NCI-H1092 treated with DMSO at 0.1 percent for 48 hours (cell line): ENCODE results near the gene IFT88.
A peak's percentile ranks its signal among the peaks of the same experiment; 100 is the strongest.

Experiments
- DNase-seq: peaks from one replicate; lab custom pipeline; 2025; lab: John Stamatoyannopoulos, UW

Gene IFT88

GRCh38 chr13:20686863-20687579, 120.1 kb downstream of the IFT88 start:
- no peak for DNase-seq

GRCh38 chr13:20689291-20689690, 122.3 kb downstream of the IFT88 start:
- no peak for DNase-seq

- no peak for DNase-seq
These were observed 124.7 kb downstream of the IFT88 start for GRCh38 chr13:20691616-20692015.

- DNase-seq = no peak
These were observed 129.1 kb downstream of the IFT88 start for GRCh38 chr13:20696073-20696472.

- DNase-seq = no peak
These were observed 132.8 kb downstream of the IFT88 start for GRCh38 chr13:20699715-20700114.

- DNase-seq = no peak
These were observed 133.3 kb downstream of the IFT88 start for GRCh38 chr13:20700288-20700687.

- no peak for DNase-seq
These were observed 134.5 kb downstream of the IFT88 start for GRCh38 chr13:20701461-20701860.

GRCh38 chr13:20702530-20702914, 135.6 kb downstream of the IFT88 start:
- no peak for DNase-seq

- peak; percentile 29 for DNase-seq
These were observed 136.2 kb downstream of the IFT88 start, which contains the start of gene IL17D for GRCh38 chr13:20702915-20703779. IL17D (plus strand) TSS chr13:20703699; CDS start chr13:20704002, 303 bp downstream.

GRCh38 chr13:20703780-20704458, 137.0 kb downstream of the IFT88 start:
- DNase-seq = peak; percentile 56

GRCh38 chr13:20704459-20705069, 137.6 kb downstream of the IFT88 start:
- no peak for DNase-seq

- no peak for DNase-seq
These were observed 139.7 kb downstream of the IFT88 start for GRCh38 chr13:20706661-20707060.

- no peak for DNase-seq
These were observed 141.3 kb downstream of the IFT88 start for GRCh38 chr13:20708216-20708615.

GRCh38 chr13:20709369-20709768, 142.4 kb downstream of the IFT88 start:
- no peak for DNase-seq

GRCh38 chr13:20709782-20710181, 142.8 kb downstream of the IFT88 start:
- no peak for DNase-seq

- no peak for DNase-seq
These were observed 144.5 kb downstream of the IFT88 start for GRCh38 chr13:20711301-20712044.

- no peak for DNase-seq
These were observed 146.0 kb downstream of the IFT88 start for GRCh38 chr13:20713014-20713376.

- no peak for DNase-seq
These were observed 146.8 kb downstream of the IFT88 start for GRCh38 chr13:20713751-20714150.

GRCh38 chr13:20714161-20714560, 147.2 kb downstream of the IFT88 start:
- no peak for DNase-seq

- DNase-seq = no peak
These were observed 147.8 kb downstream of the IFT88 start for GRCh38 chr13:20714563-20715329.

GRCh38 chr13:20715330-20715712, 148.4 kb downstream of the IFT88 start:
- no peak for DNase-seq
